ENCODE results near the gene SPATA20.

Gene SPATA20

GRCh38 chr17:50547035-50547735 is at the start of gene SPATA20:
Gene SPATA20, plus strand, starts transcription at chr17:50547174. Its CDS starts 35 bp downstream, at chr17:50547209.
- peak; percentile 87 for DNase-seq (ENCODE audit: low read depth)

GRCh38 chr17:50498021-50498874 is 48.7 kb upstream of the SPATA20 start:
- no peak for DNase-seq (ENCODE audit: low read depth)

- DNase-seq (ENCODE audit: low read depth): no peak
Observed at GRCh38 chr17:50499270-50499669, 47.7 kb upstream of the SPATA20 start.

- DNase-seq (ENCODE audit: low read depth): no peak
Observed at GRCh38 chr17:50499721-50500120, 47.3 kb upstream of the SPATA20 start.

GRCh38 chr17:50501054-50501453 is 45.9 kb upstream of the SPATA20 start:
- DNase-seq (ENCODE audit: low read depth): no peak

GRCh38 chr17:50502301-50502990 is 44.5 kb upstream of the SPATA20 start:
- no peak for DNase-seq (ENCODE audit: low read depth)

- DNase-seq (ENCODE audit: low read depth): no peak
Observed at GRCh38 chr17:50505591-50506130, 41.3 kb upstream of the SPATA20 start.

- DNase-seq (ENCODE audit: low read depth): no peak
Observed at GRCh38 chr17:50506298-50506697, 40.7 kb upstream of the SPATA20 start.

- DNase-seq (ENCODE audit: low read depth): peak; percentile 81
Observed at GRCh38 chr17:50507871-50508572, 39.0 kb upstream of the SPATA20 start, which contains the start of gene MYCBPAP. Gene MYCBPAP, plus strand, starts transcription at chr17:50508439. Its CDS starts 236 bp downstream, at chr17:50508675.

GRCh38 chr17:50508573-50509460 is 38.2 kb upstream of the SPATA20 start:
- DNase-seq (ENCODE audit: low read depth): no peak

- DNase-seq (ENCODE audit: low read depth): peak; percentile 34
Observed at GRCh38 chr17:50511058-50511457, 35.9 kb upstream of the SPATA20 start.

GRCh38 chr17:50513495-50513894 is 33.5 kb upstream of the SPATA20 start:
- no peak for DNase-seq (ENCODE audit: low read depth)

GRCh38 chr17:50514388-50514787 is 32.6 kb upstream of the SPATA20 start:
- DNase-seq (ENCODE audit: low read depth): no peak

- DNase-seq (ENCODE audit: low read depth): no peak
Observed at GRCh38 chr17:50514936-50515702, 31.9 kb upstream of the SPATA20 start.

- DNase-seq (ENCODE audit: low read depth): no peak
Observed at GRCh38 chr17:50517011-50517410, 30.0 kb upstream of the SPATA20 start.

GRCh38 chr17:50517504-50518383 is 29.2 kb upstream of the SPATA20 start:
- no peak for DNase-seq (ENCODE audit: low read depth)

GRCh38 chr17:50518384-50519023 is 28.5 kb upstream of the SPATA20 start:
- DNase-seq (ENCODE audit: low read depth): no peak

GRCh38 chr17:50519141-50519834 is 27.7 kb upstream of the SPATA20 start:
- DNase-seq (ENCODE audit: low read depth): no peak
